SK-N-SH (cell line): ENCODE measurements around the gene OR2V1.

Experiments
- CTCF ChIP-seq: fragments of 200-600 bp; sonication (generic); IDR thresholded peaks from 2 replicates; pipeline ENCODE4 v1.6.1; 2017; ENCODE audit warnings: antibody characterized with exemption, mild to moderate bottlenecking, moderate library complexity
- EP300 ChIP-seq, 2 experiments: IDR thresholded peaks; 2 replicates each; pipeline versions ENCODE4 v1.4.0 to v1.6.1; 2012; ENCODE audit warnings: borderline replicate concordance in 1 of 2, low read depth in 1 of 2, low read length in 1 of 2
- EZH2phosphoT487 ChIP-seq: fragments of 200-600 bp; sonication (generic); IDR thresholded peaks from 2 replicates; pipeline ENCODE4 v1.6.1; 2017; ENCODE audit warnings: low read depth, mixed run types, mild to moderate bottlenecking, antibody characterized with exemption, moderate library complexity, borderline replicate concordance
- FOXJ3 ChIP-seq: sonication (generic); formaldehyde crosslinking; IDR thresholded peaks from 2 replicates; pipeline ENCODE4 v1.5.1; 2020; ENCODE audit warnings: mild to moderate bottlenecking, missing genetic modification reagents
- NFIC ChIP-seq: IDR thresholded peaks from 2 replicates; pipeline ENCODE4 v1.4.0; 2012; ENCODE audit warnings: borderline replicate concordance
- NRF1 ChIP-seq: IDR thresholded peaks from 2 replicates; pipeline ENCODE4 v1.6.1; 2012; ENCODE audit warnings: low read depth, mild to moderate bottlenecking, low read length
- RAD21 ChIP-seq: IDR thresholded peaks from 2 replicates; pipeline ENCODE4 v1.6.1; 2012; ENCODE audit warnings: mild to moderate bottlenecking, low read length
- REST ChIP-seq: IDR thresholded peaks from 2 replicates; pipeline ENCODE4 v1.6.1; 2012; ENCODE audit warnings: mild to moderate bottlenecking, low read depth, low read length, moderate library complexity
- SMC3 ChIP-seq: IDR thresholded peaks from 2 replicates; pipeline ENCODE4 v1.6.1; 2012; ENCODE audit warnings: low read depth, low read length, improper control_type of control experiment
- TAF1 ChIP-seq: IDR thresholded peaks from 2 replicates; pipeline ENCODE4 v1.6.1; 2012; ENCODE audit warnings: low read depth, mild to moderate bottlenecking, low read length, moderate library complexity, borderline replicate concordance
- USF2 ChIP-seq: fragments of 150-350 bp; IDR thresholded peaks from 2 replicates; pipeline ENCODE4 v1.6.1; 2017; ENCODE audit warnings: antibody characterized with exemption, low read length, low read depth, borderline replicate concordance
- YY1 ChIP-seq: IDR thresholded peaks from 2 replicates; pipeline ENCODE4 v1.4.0; 2012; ENCODE audit warnings: low read depth, mild to moderate bottlenecking

DNA sequence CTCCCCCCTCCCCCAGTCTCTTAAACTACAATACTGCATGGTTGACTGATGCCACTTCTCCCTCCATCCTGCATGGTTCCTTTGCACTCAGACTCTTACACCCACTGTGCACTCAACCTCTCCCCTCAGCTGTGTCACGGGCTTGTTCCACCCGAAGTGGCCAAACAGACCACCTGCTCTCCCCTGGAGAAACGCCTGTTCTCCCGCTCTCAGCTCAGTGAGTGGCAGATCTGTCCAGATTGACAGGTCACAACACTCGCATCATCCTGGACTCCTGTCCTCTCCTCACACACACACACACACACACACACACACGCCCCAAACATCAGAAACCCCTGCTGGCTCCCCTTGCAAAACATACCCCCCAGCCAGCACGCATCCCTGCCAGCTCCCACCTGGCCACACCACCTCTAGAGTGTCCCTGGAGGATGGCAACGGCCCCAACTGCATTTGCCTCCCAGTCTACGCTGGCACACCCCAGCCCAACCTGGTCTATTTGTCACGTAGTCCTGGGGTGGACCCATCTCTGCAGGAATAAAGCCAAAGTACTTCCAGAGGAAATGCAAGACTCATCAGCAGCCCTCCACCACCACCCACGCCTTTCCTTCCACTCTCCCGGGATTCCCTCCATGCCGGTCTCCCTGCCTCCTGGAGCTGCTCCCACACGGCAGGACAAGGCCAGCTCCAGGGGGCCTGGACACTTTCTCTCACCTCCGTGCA, 2.9 kb downstream of the OR2V1 start:
- TF ChIP-seq USF2, result no peak
- TF ChIP-seq NRF1, result no peak
- TF ChIP-seq EZH2phosphoT487, result no peak
- TF ChIP-seq YY1, result no peak
- TF ChIP-seq TAF1, result no peak
- no peak for TF ChIP-seq SMC3
- TF ChIP-seq RAD21, result no peak
- no peak for TF ChIP-seq FOXJ3 (CRISPR knock-in tag)
- no peak for TF ChIP-seq REST
- no peak for TF ChIP-seq CTCF
- no peak for TF ChIP-seq EP300 (IDR thresholded peaks at IDR 0.05; ENCODE audit: borderline replicate concordance in 1 of 2, low read depth in 1 of 2, low read length in 1 of 2)
- no peak for TF ChIP-seq NFIC
